ENCODE measurements around the gene RTP2. TPM values are rescaled to one million over a fixed set of nuclear protein-coding genes. Genes with fewer than 3 reads are reported as not detected.

Gene RTP2
- total and polyA plus RNA-seq, 2 donors (not counting 3 experiments of a cell fraction or from before 2014, with no cell fraction given), result not detected

GRCh38 chr3:187667526-187667925 is 34.8 kb downstream of the RTP2 start:
- dilution Hi-C loops (cut with MboI; ENCODE audit: extremely low pct_ligation_motif_present, low sequenced_read_pairs), result no loop called here
- Histone ChIP-seq H3K36me3 (ENCODE audit: control insufficient read depth in 2 of 2, extremely low read depth in 1 of 2, insufficient read depth in 2 of 2, low read length in 2 of 2) (no peaks in the 10 kb centered on the region), H2AFZ (ENCODE audit: low read depth, low read length) (no peak overlapping the region), H3K4me2 (ENCODE audit: insufficient read depth, low read length) (no peak overlapping the region), H3K27ac (ENCODE audit: insufficient read depth, low read depth, low read length) (no peak overlapping the region), H3K9me1 (replicated peaks; ENCODE audit: control insufficient read depth, extremely low read depth, insufficient read depth, low read length) (no peaks in the 10 kb centered on the region), H4K20me1 (replicated peaks; ENCODE audit: control insufficient read depth, extremely low read depth, insufficient read depth, low read length) (no peaks in the 10 kb centered on the region), H3K27me3 (ENCODE audit: control insufficient read depth in 2 of 2, insufficient read depth in 2 of 2, low read length in 2 of 2) (peaks cover 2 to 3% of the 10 kb centered on the region in 2 experiments), H3K4me1 (ENCODE audit: control insufficient read depth, extremely low read depth, insufficient read depth, low read length) (no peaks in the 10 kb centered on the region), H3K9me3 (replicated peaks; ENCODE audit: control insufficient read depth, insufficient read depth, low read length) (no peaks in the 10 kb centered on the region), H3K4me3 (replicated peaks in 1 of 3; ENCODE audit: insufficient read depth in 1 of 3, low read depth in 1 of 3, low read length in 3 of 3) (no peak overlapping the region), H3K9ac (replicated peaks; ENCODE audit: extremely low read depth, insufficient read depth, low read length) (no peak overlapping the region), H3K79me2 (ENCODE audit: control insufficient read depth, insufficient read depth, low read length) (no peaks in the 10 kb centered on the region)
- intact Hi-C loops (cut with micrococcal nuclease), result no loop called here
- DNase-seq (ENCODE audit: low read depth, low spot score) (no peak), FAIRE-seq (no peak)
- BruUV-seq (replicated peaks), result no TSS peak
- TF ChIP-seq FOS (IDR thresholded peaks at IDR 0.05; ENCODE audit: borderline replicate concordance, insufficient read depth, low read length) (no peak), CTCF (IDR thresholded peaks at IDR 0.05; ENCODE audit: extremely low read depth in 1 of 2, insufficient read depth in 1 of 2, low read depth in 1 of 2, low read length in 2 of 2) (no peak), GATA2 (IDR thresholded peaks at IDR 0.05; ENCODE audit: insufficient read depth, insufficient read length, low read depth, low read length) (no peak), MAX (IDR thresholded peaks at IDR 0.05; ENCODE audit: insufficient read depth, insufficient read length) (no peak), JUN (IDR thresholded peaks at IDR 0.05; ENCODE audit: borderline replicate concordance, insufficient read depth, insufficient read length, low read depth) (no peak), EZH2 (IDR thresholded peaks at IDR 0.05; ENCODE audit: borderline replicate concordance, low read depth, low read length, severe bottlenecking) (no peak), POLR2AphosphoS5 (IDR thresholded peaks at IDR 0.05; ENCODE audit: insufficient read depth, low read depth, low read length) (no peak), MYC (IDR thresholded peaks at IDR 0.05; ENCODE audit: low read depth, low read length) (no peak), POLR2A (IDR thresholded peaks at IDR 0.05; ENCODE audit: low read depth, low read length) (no peak)
- ChIA-PET CTCF (interaction anchor here (0.8 to 5.0 kb wide), 3 partner anchors 11 to 423 kb away, joined by 3 to 58 read pairs (median 25); no protein-coding TSS in a partner anchor), POLR2A (no interaction called here)
